Upper lobe of left lung (tissue), 4 donors: ENCODE data around the gene ATIC.

Source experiments
- CTCF ChIP-seq, 6 experiments: fragments of 450-650 bp in 4 of 6; fragments of 200-600 bp in 2 of 6; sonication (generic) in 2 of 6; IDR thresholded peaks; one replicate each; pipeline ENCODE4 v1.5.1; 2016 to 2019; ENCODE audit warnings: antibody characterized with exemption in 6 of 6
- POLR2A ChIP-seq, 4 donors: fragments of 450-650 bp; IDR thresholded peaks; one replicate each; pipeline ENCODE4 v1.5.1; 2016 to 2017; ENCODE audit warnings: antibody characterized with exemption in 4 of 4, mild to moderate bottlenecking in 2 of 4

DNA sequence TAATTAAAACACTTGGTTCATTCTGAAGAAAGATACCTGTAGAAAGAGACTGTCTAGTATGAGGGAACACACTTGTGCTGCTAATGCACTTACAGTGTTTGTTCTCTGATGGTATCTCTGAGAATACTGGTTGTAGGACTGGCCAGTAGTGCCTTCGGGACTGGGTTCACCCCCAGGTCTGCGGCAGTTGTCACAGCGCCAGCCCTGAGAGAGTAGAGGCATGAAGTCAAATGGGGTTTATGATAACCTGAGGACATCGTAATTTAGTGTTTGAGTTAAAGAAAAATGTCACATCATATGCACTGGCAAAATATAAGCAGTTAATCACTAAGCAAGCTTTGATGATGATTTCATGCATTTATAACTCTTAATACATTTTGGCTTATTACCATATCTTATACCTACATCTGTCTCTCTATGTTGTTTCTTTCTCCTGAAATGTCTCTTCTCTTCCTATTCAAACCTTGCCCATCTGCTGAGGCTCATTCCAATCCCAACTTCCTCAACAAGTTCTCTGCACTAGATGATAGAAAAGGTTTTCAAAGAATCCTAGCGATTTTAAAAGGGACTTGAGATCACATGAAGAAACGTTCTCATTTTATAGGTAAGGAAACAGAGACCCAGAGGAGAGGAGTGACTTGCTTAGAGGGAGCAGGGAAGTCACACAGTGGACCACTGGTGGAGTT is 50.2 kb downstream of the ATIC start:
- TF ChIP-seq CTCF (IDR thresholded peaks at IDR 0.05) (no peak), POLR2A (IDR thresholded peaks at IDR 0.05) (no peak)
